Right forelimb (tissue), 1 donor: ENCODE data around the gene ZFHX3.
A peak's percentile ranks its signal among the peaks of the same experiment; 100 is the strongest.
"Not testable (repeated sequence)": the region's sequence is repeated elsewhere in the genome, so short reads cannot be mapped to it uniquely, and the experiment has no call there.

Source experiments
- DNase-seq: peaks from one replicate; pipeline ENCODE4 v3.0.0-alpha.2; 2018

The ZFHX3 gene

GRCh38 chr16:73019457-73020362 is 28.2 kb downstream of the ZFHX3 start:
- no peak for DNase-seq

- DNase-seq = no peak
Observed at GRCh38 chr16:73018821-73019456, 29.0 kb downstream of the ZFHX3 start.

GRCh38 chr16:73017321-73017720 is 30.6 kb downstream of the ZFHX3 start:
- no peak for DNase-seq

GRCh38 chr16:73016488-73016830 is 31.5 kb downstream of the ZFHX3 start:
- DNase-seq = no peak

GRCh38 chr16:73015612-73016487 is 32.1 kb downstream of the ZFHX3 start:
- no peak for DNase-seq

- no peak for DNase-seq
Observed at GRCh38 chr16:73014768-73015167, 33.2 kb downstream of the ZFHX3 start.

- DNase-seq = no peak
Observed at GRCh38 chr16:73013974-73014373, 34.0 kb downstream of the ZFHX3 start.

GRCh38 chr16:73012341-73012740 is 35.6 kb downstream of the ZFHX3 start:
- DNase-seq = no peak

GRCh38 chr16:73011926-73012325 is 36.0 kb downstream of the ZFHX3 start:
- no peak for DNase-seq

GRCh38 chr16:73010150-73010676 is 37.7 kb downstream of the ZFHX3 start:
- no peak for DNase-seq

GRCh38 chr16:73009710-73010109 is 38.2 kb downstream of the ZFHX3 start:
- not testable (repeated sequence) for DNase-seq

GRCh38 chr16:73006026-73006425 is 41.9 kb downstream of the ZFHX3 start:
- DNase-seq = no peak

- DNase-seq = no peak
Observed at GRCh38 chr16:73002866-73003265, 45.1 kb downstream of the ZFHX3 start.

- DNase-seq = no peak
Observed at GRCh38 chr16:73000907-73001521, 46.9 kb downstream of the ZFHX3 start.

GRCh38 chr16:73000020-73000906 is 47.7 kb downstream of the ZFHX3 start:
- peak; percentile 73 for DNase-seq

- no peak for DNase-seq
Observed at GRCh38 chr16:72999541-73000019, 48.3 kb downstream of the ZFHX3 start.

- DNase-seq = no peak
Observed at GRCh38 chr16:72997141-72997542, 50.8 kb downstream of the ZFHX3 start.

GRCh38 chr16:72996291-72997062 is 51.5 kb downstream of the ZFHX3 start:
- no peak for DNase-seq

GRCh38 chr16:72995882-72996270 is 52.1 kb downstream of the ZFHX3 start:
- DNase-seq = not testable (repeated sequence)

GRCh38 chr16:72995151-72995881 is 52.6 kb downstream of the ZFHX3 start:
- no peak for DNase-seq
